Measurements from ENCODE around the gene RARA.

- no peak for TF ChIP-seq ETS1 (IDR thresholded peaks at IDR 0.05)
- TF ChIP-seq EZH2 (IDR thresholded peaks at IDR 0.05; ENCODE audit: low read depth, unreplicated experiment) = no peak
- no peak for TF ChIP-seq STAT1 (IDR thresholded peaks at IDR 0.05; ENCODE audit: unreplicated experiment)
- TF ChIP-seq CTCF (conservative IDR thresholded peaks at IDR 0.05; ENCODE audit: low read depth in 2 of 2) = no peak
- no peak for TF ChIP-seq REST (IDR thresholded peaks at IDR 0.05; ENCODE audit: unreplicated experiment)
- TF ChIP-seq ZNF462 (CRISPR knock-in tag; IDR thresholded peaks at IDR 0.05) = no peak
- no peak for TF ChIP-seq POLR2AphosphoS5 (IDR thresholded peaks at IDR 0.05; ENCODE audit: low read depth)
- no peak for TF ChIP-seq EZH2phosphoT487 (IDR thresholded peaks at IDR 0.05; ENCODE audit: unreplicated experiment)
- TF ChIP-seq NANOG (IDR thresholded peaks at IDR 0.05; ENCODE audit: borderline replicate concordance) = no peak
- TF ChIP-seq CREB1 (CRISPR knock-in tag; IDR thresholded peaks at IDR 0.05; ENCODE audit: low read depth) = no peak
- no peak for TF ChIP-seq JUNB (IDR thresholded peaks at IDR 0.05; ENCODE audit: unreplicated experiment)
Observed at GRCh38 chr17:40364121-40364861, 55.3 kb downstream of the RARA start, which contains the start of gene GJD3.
